Ascending aorta (tissue), 2 donors: Measurements from ENCODE around the gene TULP3. TPM values are rescaled to one million over a fixed set of nuclear protein-coding genes. Genes with fewer than 3 reads are reported as not detected.

Experiments used
- DNase-seq, 2 donors: peaks; one replicate each; pipeline ENCODE4 v3.0.0-alpha.2; 2019; ENCODE audit warnings: low spot score in 2 of 2
- H3K27ac ChIP-seq, 2 donors: fragments of 200-600 bp; sonication (generic); one replicate each; pipeline ENCODE4 v1.5.1; 2016 to 2017; ENCODE audit warnings: mild to moderate bottlenecking in 1 of 2
- H3K27me3 ChIP-seq: fragments of 200-600 bp; sonication (generic); one replicate; pipeline ENCODE4 v1.5.1; 2017
- H3K36me3 ChIP-seq, 2 donors: fragments of 200-600 bp; sonication (generic); one replicate each; pipeline ENCODE4 v1.5.1; 2016
- H3K4me1 ChIP-seq, 2 donors: fragments of 200-600 bp; sonication (generic); one replicate each; pipeline ENCODE4 v1.5.1; 2016 to 2017; ENCODE audit warnings: mild to moderate bottlenecking in 1 of 2
- H3K4me3 ChIP-seq, 2 donors: fragments of 200-600 bp; sonication (generic); one replicate each; pipeline ENCODE4 v1.5.1; 2016 to 2017; ENCODE audit warnings: mild to moderate bottlenecking in 1 of 2
- H3K9me3 ChIP-seq, 2 donors: fragments of 200-600 bp; sonication (generic); one replicate each; pipeline ENCODE4 v1.5.1; 2016
- intact Hi-C: fragments of 100-400 bp; cut with DNase I; formaldehyde crosslinking; loops from one replicate; pipeline ENCODE4 v1.15.1; 2023
- total RNA-seq: library from RNA; depleted of rRNA; stranded (reverse); fragments of >200 nt; gene quantifications from one replicate; pipeline ENCODE4 v1.1.0, GENCODE V29; 2016
- TF ChIP-seq, protein P1 (sequence below), 3 experiments: fragments of 200-600 bp in 2 of 3; fragments of 450-650 bp in 1 of 3; sonication (generic) in 2 of 3; IDR thresholded peaks; one replicate each; pipeline ENCODE4 v1.5.1; 2016 to 2019; ENCODE audit warnings: antibody characterized with exemption in 3 of 3, mild to moderate bottlenecking in 1 of 3, moderate library complexity in 1 of 3

TULP3 gene
- total RNA-seq, 1 donor from 2014 or later, result 24.8 TPM

DNA sequence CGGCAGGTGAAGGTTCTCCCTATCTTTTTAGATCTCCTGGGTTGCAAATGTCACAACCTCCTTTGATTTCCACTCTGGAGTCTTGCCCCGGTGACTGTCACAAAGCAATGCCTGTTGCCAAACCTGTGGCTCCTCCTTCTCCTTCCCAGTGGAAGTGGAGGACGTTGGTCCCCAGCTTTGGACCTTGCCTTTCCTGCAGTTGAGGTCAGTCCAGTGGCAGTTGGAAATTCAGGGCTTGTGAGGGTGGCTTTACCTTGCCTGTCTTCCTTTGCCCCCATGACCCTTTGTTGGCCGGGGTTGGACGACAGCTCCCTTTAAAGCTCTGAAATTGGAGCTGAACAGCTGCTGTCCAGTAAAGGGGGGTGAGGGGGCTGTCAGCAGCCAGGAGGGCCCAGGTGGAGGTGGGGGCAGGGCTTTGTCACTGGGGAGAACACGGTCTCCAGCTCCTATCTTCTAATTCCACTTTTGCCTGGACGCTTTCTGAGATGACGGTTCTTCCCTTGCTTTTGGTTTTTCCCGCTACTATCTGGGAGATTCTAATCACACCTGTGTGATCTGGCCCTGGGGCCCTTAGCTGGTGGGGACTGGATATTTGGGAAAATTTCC, 72.6 kb downstream of the TULP3 start:
- TF ChIP-seq, protein P1, sequence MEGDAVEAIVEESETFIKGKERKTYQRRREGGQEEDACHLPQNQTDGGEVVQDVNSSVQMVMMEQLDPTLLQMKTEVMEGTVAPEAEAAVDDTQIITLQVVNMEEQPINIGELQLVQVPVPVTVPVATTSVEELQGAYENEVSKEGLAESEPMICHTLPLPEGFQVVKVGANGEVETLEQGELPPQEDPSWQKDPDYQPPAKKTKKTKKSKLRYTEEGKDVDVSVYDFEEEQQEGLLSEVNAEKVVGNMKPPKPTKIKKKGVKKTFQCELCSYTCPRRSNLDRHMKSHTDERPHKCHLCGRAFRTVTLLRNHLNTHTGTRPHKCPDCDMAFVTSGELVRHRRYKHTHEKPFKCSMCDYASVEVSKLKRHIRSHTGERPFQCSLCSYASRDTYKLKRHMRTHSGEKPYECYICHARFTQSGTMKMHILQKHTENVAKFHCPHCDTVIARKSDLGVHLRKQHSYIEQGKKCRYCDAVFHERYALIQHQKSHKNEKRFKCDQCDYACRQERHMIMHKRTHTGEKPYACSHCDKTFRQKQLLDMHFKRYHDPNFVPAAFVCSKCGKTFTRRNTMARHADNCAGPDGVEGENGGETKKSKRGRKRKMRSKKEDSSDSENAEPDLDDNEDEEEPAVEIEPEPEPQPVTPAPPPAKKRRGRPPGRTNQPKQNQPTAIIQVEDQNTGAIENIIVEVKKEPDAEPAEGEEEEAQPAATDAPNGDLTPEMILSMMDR (IDR thresholded peaks at IDR 0.05), result no peak
- intact Hi-C loops, result loop anchor here (5.0 kb wide), 1 partner anchor 79 kb away; no protein-coding TSS in a partner anchor
- H3K4me1 ChIP-seq, result peaks cover 3 to 9% of the 10 kb centered on the region in 2 donors
- no peak overlapping the region for H3K4me3 ChIP-seq
- no peak for DNase-seq
- no peaks in the 10 kb centered on the region for H3K36me3 ChIP-seq
- H3K27ac ChIP-seq, result no peak overlapping the region
- no peaks in the 10 kb centered on the region for H3K27me3 ChIP-seq
- no peaks in the 10 kb centered on the region for H3K9me3 ChIP-seq

DNA sequence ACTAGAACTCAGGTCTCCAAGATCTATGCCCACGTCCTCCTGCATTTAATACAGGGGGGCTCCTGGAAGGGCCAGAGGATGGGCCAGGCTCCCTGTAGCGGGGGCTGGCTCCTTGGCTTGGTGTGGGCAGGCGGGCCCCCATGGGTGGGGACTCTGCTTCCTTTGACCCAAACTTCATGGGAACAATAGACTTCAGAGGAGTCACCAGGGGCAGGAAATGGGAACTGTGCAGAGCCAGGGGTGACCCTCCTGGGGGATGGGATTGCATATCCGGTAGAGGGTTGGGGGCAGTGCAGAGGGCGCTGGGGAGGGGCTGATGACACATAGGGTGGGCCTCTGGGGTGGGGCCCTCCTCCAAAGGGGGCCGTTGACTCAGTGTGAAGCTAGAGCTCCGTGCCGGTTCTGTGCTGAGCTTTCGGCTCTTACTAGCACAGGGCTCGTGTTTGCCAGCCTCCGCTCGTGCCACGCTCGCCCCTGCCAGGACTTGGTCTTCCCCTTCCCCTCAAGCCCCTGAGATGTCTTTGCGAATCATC, 73.1 kb downstream of the TULP3 start:
- H3K9me3 ChIP-seq, result no peaks in the 10 kb centered on the region
- no peak overlapping the region for H3K4me3 ChIP-seq
- H3K36me3 ChIP-seq, result no peaks in the 10 kb centered on the region
- peak overlapping the region in 1 of 2 donors; percentile 40 for H3K27ac ChIP-seq
- DNase-seq, result no peak
- intact Hi-C loops, result loop anchor here (5.0 kb wide), 1 partner anchor 78 kb away; no protein-coding TSS in a partner anchor
- H3K27me3 ChIP-seq, result no peaks in the 10 kb centered on the region
- TF ChIP-seq, protein P1 (IDR thresholded peaks at IDR 0.05), result no peak
- peaks cover 0 to 7% of the 10 kb centered on the region in 2 donors for H3K4me1 ChIP-seq

DNA sequence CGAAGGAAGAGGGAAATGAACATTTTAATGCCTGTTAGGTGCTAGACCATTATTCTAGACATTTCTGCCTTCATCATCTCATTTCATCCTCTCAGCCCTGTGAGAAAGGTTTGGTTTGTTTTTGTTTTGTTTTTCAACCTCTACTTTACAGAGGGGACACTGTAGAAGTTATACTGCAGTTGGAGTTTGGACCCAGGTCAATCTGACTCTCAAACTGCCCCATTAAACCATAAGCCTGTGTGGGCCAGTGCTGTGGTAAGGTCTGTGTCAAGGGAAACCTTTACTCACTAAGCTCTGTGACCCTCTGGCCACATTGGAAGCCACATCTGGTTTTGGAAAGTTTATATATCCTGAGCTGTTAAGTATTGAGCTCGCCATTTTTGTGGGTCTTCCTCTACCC, 77.0 kb downstream of the TULP3 start:
- TF ChIP-seq, protein P1 (IDR thresholded peaks at IDR 0.05), result no peak
- H3K36me3 ChIP-seq, result no peaks in the 10 kb centered on the region
- DNase-seq, result no peak
- H3K9me3 ChIP-seq, result no peaks in the 10 kb centered on the region
- H3K27me3 ChIP-seq, result no peaks in the 10 kb centered on the region
- H3K27ac ChIP-seq, result no peak overlapping the region
- H3K4me1 ChIP-seq, result no peaks in the 10 kb centered on the region
- intact Hi-C loops, result no loop called here
- no peak overlapping the region for H3K4me3 ChIP-seq

DNA sequence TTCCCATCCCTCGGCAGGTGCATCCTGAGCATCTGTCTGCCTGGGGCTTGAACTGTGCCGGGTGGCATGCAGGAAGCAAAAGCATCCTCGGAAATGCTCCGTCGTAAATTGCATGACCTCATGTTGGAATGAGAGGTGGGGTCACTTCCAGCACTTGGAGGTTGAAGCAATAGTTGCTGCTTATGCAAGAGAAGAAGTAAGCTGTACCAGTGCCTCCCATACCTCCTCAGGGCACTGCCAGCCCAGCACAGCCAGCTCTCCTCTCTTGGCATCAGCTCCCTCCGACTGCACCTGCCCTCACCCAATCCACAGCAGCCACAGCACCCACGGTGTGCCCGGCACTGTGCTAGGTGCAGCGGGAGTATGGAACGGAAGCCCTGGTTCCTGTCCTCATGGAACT, 80.1 kb downstream of the TULP3 start:
- no peak for DNase-seq
- TF ChIP-seq, protein P1 (IDR thresholded peaks at IDR 0.05), result no peak
- no peaks in the 10 kb centered on the region for H3K36me3 ChIP-seq
- H3K4me3 ChIP-seq, result no peak overlapping the region
- intact Hi-C loops, result no loop called here
- peaks cover 0 to 2% of the 10 kb centered on the region in 2 donors for H3K4me1 ChIP-seq
- no peaks in the 10 kb centered on the region for H3K9me3 ChIP-seq
- H3K27ac ChIP-seq, result no peak overlapping the region
- no peaks in the 10 kb centered on the region for H3K27me3 ChIP-seq

DNA sequence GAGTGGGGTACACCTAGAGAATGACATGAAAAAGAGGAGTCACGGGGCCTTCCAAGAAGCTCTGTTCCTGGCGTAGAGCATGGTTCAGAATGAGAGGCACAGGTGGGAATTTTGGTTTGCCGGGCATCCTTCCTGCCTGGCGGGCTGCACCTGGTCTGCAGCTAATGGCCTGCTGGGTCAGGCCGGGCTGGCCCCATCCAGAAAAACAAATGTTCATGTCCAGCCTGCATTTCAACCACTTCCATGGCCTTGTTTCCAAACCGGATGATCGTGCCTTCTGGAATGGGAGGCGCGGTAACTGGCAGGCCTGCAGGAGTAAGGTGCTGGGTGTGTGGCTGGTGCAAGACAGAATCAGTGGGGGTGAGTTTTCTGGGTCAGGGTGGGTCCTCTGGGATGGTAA, 82.9 kb downstream of the TULP3 start:
- peaks cover 0 to 2% of the 10 kb centered on the region in 2 donors for H3K4me1 ChIP-seq
- H3K4me3 ChIP-seq, result no peak overlapping the region
- intact Hi-C loops, result no loop called here
- no peak for DNase-seq
- no peaks in the 10 kb centered on the region for H3K36me3 ChIP-seq
- H3K27me3 ChIP-seq, result no peaks in the 10 kb centered on the region
- TF ChIP-seq, protein P1 (IDR thresholded peaks at IDR 0.05), result no peak
- no peaks in the 10 kb centered on the region for H3K9me3 ChIP-seq
- H3K27ac ChIP-seq, result no peak overlapping the region
